Hepatocyte (in vitro differentiated cells): ENCODE results near the gene TBC1D30.

Source experiments
- CTCF ChIP-seq: fragments of 200-600 bp; sonication (generic); IDR thresholded peaks from 2 replicates; pipeline ENCODE4 v1.5.1; 2016; ENCODE audit warnings: antibody characterized with exemption, mild to moderate bottlenecking; ENCODE audit not compliant: poor library complexity
- EZH2 ChIP-seq: fragments of 200-600 bp; sonication (generic); IDR thresholded peaks from 2 replicates; pipeline ENCODE4 v1.6.1; 2016; ENCODE audit warnings: antibody characterized with exemption, mild to moderate bottlenecking, borderline replicate concordance
- EZH2phosphoT487 ChIP-seq: fragments of 200-600 bp; sonication (generic); IDR thresholded peaks from one replicate; pipeline ENCODE4 v1.6.1; 2018; ENCODE audit warnings: antibody characterized with exemption, mild to moderate bottlenecking, low read depth, moderate library complexity; ENCODE audit not compliant: unreplicated experiment, severe bottlenecking

DNA sequence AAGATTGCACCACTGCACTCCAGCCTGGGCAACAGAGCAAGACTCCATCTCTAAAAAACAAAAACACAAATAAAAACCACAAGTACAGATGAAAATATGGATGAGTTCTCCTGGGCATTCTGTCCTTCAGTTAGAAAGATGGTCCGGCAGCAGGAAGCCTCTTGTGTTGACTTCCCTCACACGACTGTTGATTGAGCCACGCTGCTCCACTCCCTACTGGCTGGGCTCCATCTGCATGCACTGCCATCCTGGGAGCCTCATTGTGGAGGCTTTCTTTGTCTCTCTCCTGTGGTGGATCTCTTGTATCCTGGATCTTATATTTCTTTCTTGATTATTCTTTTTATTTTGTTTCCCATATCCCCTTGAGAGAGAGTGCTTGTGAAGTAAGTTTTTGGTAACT lies 30.8 kb upstream of the TBC1D30 start:
- TF ChIP-seq CTCF, result no peak
- TF ChIP-seq EZH2, result no peak
- no peak for TF ChIP-seq EZH2phosphoT487
